ENCODE data around the gene OXCT2. TPM values are rescaled to one million over a fixed set of nuclear protein-coding genes. Genes with fewer than 3 reads are reported as not detected.

OXCT2 gene
- total RNA-seq, 1 donor from 2014 or later = 0.66 TPM

GRCh38 chr1:39737546-39738169 lies 33.5 kb downstream of the OXCT2 start:
- intact Hi-C loops (cut with micrococcal nuclease) = loop anchor here (1.0 to 10.0 kb wide), 3 partner anchors 46 to 633 kb away; partner anchors contain the start of genes BMP8B and HPCAL4

GRCh38 chr1:39735731-39736130 lies 35.4 kb downstream of the OXCT2 start:
- intact Hi-C loops (cut with micrococcal nuclease) = loop anchor here (5.0 to 10.0 kb wide), 2 partner anchors 52 to 631 kb away; partner anchors contain the start of gene BMP8B

GRCh38 chr1:39733161-39733560 lies 38.0 kb downstream of the OXCT2 start:
- intact Hi-C loops (cut with micrococcal nuclease) = loop anchor here (10.0 kb wide), 1 partner anchor 628 kb away; no protein-coding TSS in a partner anchor

GRCh38 chr1:39732730-39733129 lies 38.4 kb downstream of the OXCT2 start:
- intact Hi-C loops (cut with micrococcal nuclease) = loop anchor here (10.0 kb wide), 1 partner anchor 628 kb away; no protein-coding TSS in a partner anchor

- intact Hi-C loops (cut with micrococcal nuclease) = loop anchor here (10.0 kb wide), 1 partner anchor 625 kb away; no protein-coding TSS in a partner anchor
Observed at GRCh38 chr1:39729842-39730241, 41.3 kb downstream of the OXCT2 start.

GRCh38 chr1:39729030-39729429 lies 42.1 kb downstream of the OXCT2 start:
- intact Hi-C loops (cut with micrococcal nuclease) = no loop called here

GRCh38 chr1:39727932-39728317 lies 43.2 kb downstream of the OXCT2 start:
- intact Hi-C loops (cut with micrococcal nuclease) = no loop called here

- intact Hi-C loops (cut with micrococcal nuclease) = no loop called here
Observed at GRCh38 chr1:39727221-39727931, 43.8 kb downstream of the OXCT2 start.

- intact Hi-C loops (cut with micrococcal nuclease) = no loop called here
Observed at GRCh38 chr1:39726600-39726999, 44.5 kb downstream of the OXCT2 start.

- intact Hi-C loops (cut with micrococcal nuclease) = loop anchor here (5.0 kb wide), 2 partner anchors 50 to 65 kb away; partner anchors contain the start of gene NT5C1A
Observed at GRCh38 chr1:39722495-39722894, 48.7 kb downstream of the OXCT2 start.

- intact Hi-C loops (cut with micrococcal nuclease) = loop anchor here (5.0 kb wide), 2 partner anchors 49 to 64 kb away; partner anchors contain the start of gene NT5C1A
Observed at GRCh38 chr1:39721664-39722063, 49.5 kb downstream of the OXCT2 start.

GRCh38 chr1:39720094-39720999 lies 50.8 kb downstream of the OXCT2 start:
- intact Hi-C loops (cut with micrococcal nuclease) = loop anchor here (1.0 to 5.0 kb wide), 3 partner anchors 48 to 114 kb away; partner anchors contain the start of gene NT5C1A

Other genes with a start within 250 kb of the OXCT2 start
- gene PABPC4, start 194.6 kb downstream of the OXCT2 start, total RNA-seq = 211 and 215 TPM in 2 replicates
- gene HEYL, start 131.7 kb downstream of the OXCT2 start, total RNA-seq = 0.11 and 0.14 TPM in 2 replicates
- not detected in 2 replicates for gene NT5C1A, start 99.2 kb downstream of the OXCT2 start, total RNA-seq
- 1.0 and 1.1 TPM in 2 replicates for gene HPCAL4, start 79.9 kb downstream of the OXCT2 start, total RNA-seq
- 63.4 and 65.6 TPM in 2 replicates for gene PPIE, start 32.5 kb downstream of the OXCT2 start, total RNA-seq
- gene BMP8B, start 17.5 kb upstream of the OXCT2 start, total RNA-seq = 0.30 and 0.52 TPM in 2 replicates
- gene TRIT1, start 112.2 kb upstream of the OXCT2 start, total RNA-seq = 18.3 and 18.7 TPM in 2 replicates
- 0.05 and 0.11 TPM in 2 replicates for gene MYCL, start 130.6 kb upstream of the OXCT2 start, total RNA-seq
- 5.3 and 5.9 TPM in 2 replicates for gene MFSD2A, start 183.8 kb upstream of the OXCT2 start, total RNA-seq

All from T-helper 2 cell treated with Interferon-gamma antibody and Interleukin-4, amounts not matched to agents 100 ng/mL and 5 ng/mL, for 36 hours (primary cell).